ENCODE measurements around the gene PLEKHM3. TPM values are rescaled to one million over a fixed set of nuclear protein-coding genes. Genes with fewer than 3 reads are reported as not detected.

Gene PLEKHM3
- total RNA-seq, 1 donor from 2014 or later = 12.5 TPM

DNA sequence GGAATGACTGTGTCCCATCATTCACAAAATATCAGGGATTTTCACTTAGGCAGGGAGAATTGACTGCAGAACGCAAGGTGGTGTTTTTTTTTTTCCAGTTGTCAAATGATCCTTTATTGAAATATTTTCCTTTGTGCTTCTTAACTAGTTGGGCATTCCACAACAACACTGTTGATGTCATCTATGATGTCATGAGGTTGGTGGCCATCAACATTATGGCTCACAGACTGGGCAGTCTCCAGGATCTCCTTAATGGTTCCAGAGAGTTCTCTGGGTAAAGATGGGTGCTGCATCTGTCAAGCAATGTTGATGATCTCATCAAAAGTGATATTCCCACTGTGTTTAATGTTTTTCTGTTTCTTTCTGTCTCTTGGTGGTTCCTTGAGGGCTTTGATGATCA lies 31.8 kb upstream of the PLEKHM3 start:
- TF ChIP-seq, protein P1, sequence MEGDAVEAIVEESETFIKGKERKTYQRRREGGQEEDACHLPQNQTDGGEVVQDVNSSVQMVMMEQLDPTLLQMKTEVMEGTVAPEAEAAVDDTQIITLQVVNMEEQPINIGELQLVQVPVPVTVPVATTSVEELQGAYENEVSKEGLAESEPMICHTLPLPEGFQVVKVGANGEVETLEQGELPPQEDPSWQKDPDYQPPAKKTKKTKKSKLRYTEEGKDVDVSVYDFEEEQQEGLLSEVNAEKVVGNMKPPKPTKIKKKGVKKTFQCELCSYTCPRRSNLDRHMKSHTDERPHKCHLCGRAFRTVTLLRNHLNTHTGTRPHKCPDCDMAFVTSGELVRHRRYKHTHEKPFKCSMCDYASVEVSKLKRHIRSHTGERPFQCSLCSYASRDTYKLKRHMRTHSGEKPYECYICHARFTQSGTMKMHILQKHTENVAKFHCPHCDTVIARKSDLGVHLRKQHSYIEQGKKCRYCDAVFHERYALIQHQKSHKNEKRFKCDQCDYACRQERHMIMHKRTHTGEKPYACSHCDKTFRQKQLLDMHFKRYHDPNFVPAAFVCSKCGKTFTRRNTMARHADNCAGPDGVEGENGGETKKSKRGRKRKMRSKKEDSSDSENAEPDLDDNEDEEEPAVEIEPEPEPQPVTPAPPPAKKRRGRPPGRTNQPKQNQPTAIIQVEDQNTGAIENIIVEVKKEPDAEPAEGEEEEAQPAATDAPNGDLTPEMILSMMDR (IDR thresholded peaks at IDR 0.05) = no peak
- no peak overlapping the region for H3K27ac Mint-ChIP-seq (ENCODE audit: unreplicated experiment)

DNA sequence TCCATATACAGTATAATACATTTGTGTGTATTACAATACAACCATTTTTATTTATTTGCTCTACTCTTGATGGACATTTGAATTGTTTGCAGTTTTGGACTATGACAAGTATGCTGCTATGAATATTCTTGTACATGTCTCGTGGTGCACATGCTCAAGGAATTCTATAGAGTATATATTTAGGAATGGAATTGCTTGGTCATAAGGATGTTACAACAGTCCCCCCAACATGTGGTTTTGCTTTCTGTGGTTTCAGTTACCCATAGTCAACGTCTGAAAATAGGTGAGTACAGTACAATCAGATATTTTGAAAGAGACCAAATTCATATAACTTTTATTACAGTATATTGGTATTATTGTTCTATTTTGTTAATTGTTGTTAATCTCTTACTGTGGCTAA lies 24.1 kb upstream of the PLEKHM3 start:
- H3K4me1 Mint-ChIP-seq (ENCODE audit: unreplicated experiment) = no peaks in the 10 kb centered on the region
- H3K9me3 Mint-ChIP-seq (ENCODE audit: unreplicated experiment) = no peaks in the 10 kb centered on the region
- TF ChIP-seq, protein P1 (IDR thresholded peaks at IDR 0.05) = no peak
- no peak overlapping the region for H3K27ac Mint-ChIP-seq (ENCODE audit: unreplicated experiment)
- no peaks in the 10 kb centered on the region for H3K36me3 Mint-ChIP-seq (ENCODE audit: unreplicated experiment)
- H3K27me3 Mint-ChIP-seq (ENCODE audit: unreplicated experiment) = peaks cover 18% of the 10 kb centered on the region
- no peak for DNase-seq (ENCODE audit: extremely low spot score, unreplicated experiment)
- H3K4me3 Mint-ChIP-seq (ENCODE audit: unreplicated experiment) = no peak overlapping the region

More for the DNA sequence above, 31.8 kb upstream of the PLEKHM3 start:
- no peaks in the 10 kb centered on the region for H3K9me3 Mint-ChIP-seq (ENCODE audit: unreplicated experiment)
- no peak for DNase-seq (ENCODE audit: extremely low spot score, unreplicated experiment)
- H3K4me1 Mint-ChIP-seq (ENCODE audit: unreplicated experiment) = no peaks in the 10 kb centered on the region
- peaks cover 37% of the 10 kb centered on the region for H3K27me3 Mint-ChIP-seq (ENCODE audit: unreplicated experiment)
- H3K4me3 Mint-ChIP-seq (ENCODE audit: unreplicated experiment) = no peak overlapping the region
- H3K36me3 Mint-ChIP-seq (ENCODE audit: unreplicated experiment) = no peaks in the 10 kb centered on the region

DNA sequence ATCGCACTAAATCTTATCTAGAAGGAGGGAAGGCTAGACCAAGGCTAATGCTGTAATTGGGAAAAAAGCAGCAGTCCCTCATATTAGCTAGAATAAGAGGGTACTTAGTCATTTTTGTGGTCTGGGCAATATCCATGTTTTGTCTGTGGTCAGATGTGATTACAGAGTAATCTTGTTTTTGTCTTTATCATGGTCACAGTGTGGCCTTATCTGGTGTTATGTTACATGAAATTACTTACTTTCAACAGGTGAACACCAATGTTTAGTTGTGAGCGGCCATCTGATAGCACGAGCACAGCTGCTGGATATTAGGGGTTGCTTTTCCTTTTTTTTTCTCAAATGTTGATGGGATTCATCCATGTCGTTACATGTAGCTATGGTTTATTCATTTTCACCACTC lies 23.7 kb upstream of the PLEKHM3 start:
- Mint-ChIP-seq H3K36me3 (ENCODE audit: unreplicated experiment) (no peaks in the 10 kb centered on the region), H3K9me3 (ENCODE audit: unreplicated experiment) (no peaks in the 10 kb centered on the region), H3K4me1 (ENCODE audit: unreplicated experiment) (no peaks in the 10 kb centered on the region), H3K4me3 (ENCODE audit: unreplicated experiment) (no peak overlapping the region), H3K27me3 (ENCODE audit: unreplicated experiment) (peaks cover 15% of the 10 kb centered on the region), H3K27ac (ENCODE audit: unreplicated experiment) (no peak overlapping the region)
- no peak for DNase-seq (ENCODE audit: extremely low spot score, unreplicated experiment)
- TF ChIP-seq, protein P1 (IDR thresholded peaks at IDR 0.05) = no peak

DNA sequence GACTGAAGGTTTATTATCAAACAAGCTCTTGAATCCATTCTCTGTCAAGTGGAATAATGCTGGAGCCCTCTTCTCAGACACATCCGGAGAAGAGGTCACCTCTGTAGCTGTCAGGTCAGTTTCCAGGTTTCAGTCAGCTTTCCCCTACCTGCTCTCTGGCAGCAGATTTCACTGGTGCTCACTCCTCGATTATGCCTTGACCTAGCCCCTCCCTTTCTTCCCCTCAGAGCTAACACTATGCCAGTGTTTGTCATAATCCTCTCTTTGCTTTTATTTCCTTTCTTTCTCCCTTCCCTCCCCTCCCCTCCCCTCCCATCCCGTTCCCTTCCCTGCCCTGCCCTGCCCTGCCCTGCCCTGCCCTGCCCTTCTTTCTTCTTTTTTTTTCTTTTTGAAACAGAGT lies 22.5 kb upstream of the PLEKHM3 start:
- Mint-ChIP-seq H3K4me3 (ENCODE audit: unreplicated experiment) (no peak overlapping the region), H3K27me3 (ENCODE audit: unreplicated experiment) (peaks cover 15% of the 10 kb centered on the region), H3K36me3 (ENCODE audit: unreplicated experiment) (no peaks in the 10 kb centered on the region), H3K27ac (ENCODE audit: unreplicated experiment) (no peak overlapping the region), H3K9me3 (ENCODE audit: unreplicated experiment) (no peaks in the 10 kb centered on the region), H3K4me1 (ENCODE audit: unreplicated experiment) (no peaks in the 10 kb centered on the region)
- no peak for DNase-seq (ENCODE audit: extremely low spot score, unreplicated experiment)
- TF ChIP-seq, protein P1 (IDR thresholded peaks at IDR 0.05) = no peak

DNA sequence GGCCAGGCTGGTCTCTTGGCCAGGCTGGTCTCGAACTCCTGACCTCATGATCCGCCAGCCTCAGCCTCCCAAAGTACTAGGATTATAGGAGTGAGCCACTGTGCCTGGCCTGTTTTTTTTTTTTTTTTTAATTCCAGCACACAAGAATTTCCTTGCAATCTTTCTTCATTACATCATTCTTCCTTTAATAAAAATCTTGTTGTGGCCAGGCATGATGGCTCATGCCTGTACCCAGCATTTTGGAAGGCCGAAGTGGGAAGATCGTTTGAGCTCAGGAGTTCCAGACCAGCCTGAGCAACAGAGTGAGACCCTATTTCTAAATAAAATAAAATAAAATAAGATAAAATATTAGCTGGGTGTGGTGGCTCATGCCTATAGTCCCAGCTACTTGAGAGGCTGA lies 21.4 kb upstream of the PLEKHM3 start:
- H3K9me3 Mint-ChIP-seq (ENCODE audit: unreplicated experiment) = no peaks in the 10 kb centered on the region
- no peak overlapping the region for H3K4me3 Mint-ChIP-seq (ENCODE audit: unreplicated experiment)
- H3K27me3 Mint-ChIP-seq (ENCODE audit: unreplicated experiment) = peaks cover 11% of the 10 kb centered on the region
- DNase-seq (ENCODE audit: extremely low spot score, unreplicated experiment) = no peak
- TF ChIP-seq, protein P1 (IDR thresholded peaks at IDR 0.05) = no peak
- H3K27ac Mint-ChIP-seq (ENCODE audit: unreplicated experiment) = no peak overlapping the region
- no peaks in the 10 kb centered on the region for H3K4me1 Mint-ChIP-seq (ENCODE audit: unreplicated experiment)
- H3K36me3 Mint-ChIP-seq (ENCODE audit: unreplicated experiment) = no peaks in the 10 kb centered on the region
